AG04449 (cell line): Measurements from ENCODE around the gene KBTBD13.

ENCODE experiments used
- CTCF ChIA-PET: fragments of 350-600 bp; formaldehyde crosslinking; extraction: SDS; loops from one replicate; lab custom pipeline; 2021; ENCODE audit warnings: antibody characterized with exemption; lab: Yijun Ruan, JAX
- POLR2A ChIA-PET: fragments of 400-600, 350-600 bp; formaldehyde crosslinking; extraction: SDS; loops from one replicate; lab custom pipeline; 2020; ENCODE audit warnings: antibody characterized with exemption, inconsistent platforms; lab: Yijun Ruan, JAX
- DNase-seq: peaks from one replicate; pipeline ENCODE4 v3.0.0-alpha.2; 2010; ENCODE audit warnings: low read depth, low spot score
- H3K4me3 ChIP-seq: 2 replicates; pipeline ENCODE4 v1.5.1; 2011; ENCODE audit warnings: low read depth, mild to moderate bottlenecking, control low read depth, low read length
- TF ChIP-seq, protein P1 (sequence below): IDR thresholded peaks from one replicate; pipeline ENCODE4 v1.5.1; 2011; ENCODE audit warnings: mild to moderate bottlenecking, moderate library complexity, low read length, control low read depth, inconsistent platforms; ENCODE audit not compliant: insufficient read depth; ENCODE audit errors: missing control alignments

KBTBD13 gene

DNA sequence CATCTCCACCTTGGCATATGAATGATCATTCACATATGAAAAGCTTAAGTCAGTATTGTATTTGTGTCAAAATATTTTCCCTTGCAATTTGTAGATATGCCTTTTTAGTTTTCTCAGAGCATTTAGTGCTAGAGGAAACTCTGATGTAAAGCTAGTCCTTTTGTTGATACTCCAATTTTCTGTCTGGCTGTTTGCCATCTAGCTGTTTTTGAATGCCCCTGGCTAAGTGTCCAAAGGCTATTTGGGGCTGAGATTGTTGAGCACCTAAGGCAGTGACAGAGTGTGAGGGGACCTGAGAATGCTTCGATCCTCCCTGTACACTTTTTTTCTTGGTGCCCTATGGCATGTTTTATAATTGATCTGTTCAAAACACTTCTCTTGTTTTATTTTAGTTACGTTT lies 28.3 kb upstream of the KBTBD13 start:
- no peak for DNase-seq
- CTCF ChIA-PET = interaction anchor here (0.6 to 0.9 kb wide), 4 partner anchors 13 to 213 kb away, joined by 3 to 5 read pairs (median 3); no protein-coding TSS in a partner anchor

DNA sequence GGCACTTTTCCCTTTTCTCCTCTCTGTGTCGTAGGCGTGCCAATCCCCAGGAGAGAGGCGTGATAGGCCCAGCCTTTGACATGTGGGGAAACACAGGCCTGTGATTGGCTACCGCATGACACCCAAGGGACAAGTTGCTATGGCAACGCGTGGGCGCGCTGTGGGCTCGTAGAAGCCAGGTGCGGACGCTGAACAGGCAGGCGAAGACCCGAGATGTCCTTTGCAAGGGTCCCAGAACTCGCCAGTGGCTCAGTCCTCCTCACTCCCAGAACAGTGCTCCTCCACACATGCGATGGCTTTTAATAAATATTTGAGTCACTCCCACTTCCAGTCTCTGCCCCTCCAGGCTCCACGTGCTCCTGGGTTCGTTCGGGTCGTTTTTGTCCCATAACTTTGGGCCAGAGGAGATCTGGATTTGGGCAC lies 27.1 kb upstream of the KBTBD13 start:
- TF ChIP-seq, protein P1, sequence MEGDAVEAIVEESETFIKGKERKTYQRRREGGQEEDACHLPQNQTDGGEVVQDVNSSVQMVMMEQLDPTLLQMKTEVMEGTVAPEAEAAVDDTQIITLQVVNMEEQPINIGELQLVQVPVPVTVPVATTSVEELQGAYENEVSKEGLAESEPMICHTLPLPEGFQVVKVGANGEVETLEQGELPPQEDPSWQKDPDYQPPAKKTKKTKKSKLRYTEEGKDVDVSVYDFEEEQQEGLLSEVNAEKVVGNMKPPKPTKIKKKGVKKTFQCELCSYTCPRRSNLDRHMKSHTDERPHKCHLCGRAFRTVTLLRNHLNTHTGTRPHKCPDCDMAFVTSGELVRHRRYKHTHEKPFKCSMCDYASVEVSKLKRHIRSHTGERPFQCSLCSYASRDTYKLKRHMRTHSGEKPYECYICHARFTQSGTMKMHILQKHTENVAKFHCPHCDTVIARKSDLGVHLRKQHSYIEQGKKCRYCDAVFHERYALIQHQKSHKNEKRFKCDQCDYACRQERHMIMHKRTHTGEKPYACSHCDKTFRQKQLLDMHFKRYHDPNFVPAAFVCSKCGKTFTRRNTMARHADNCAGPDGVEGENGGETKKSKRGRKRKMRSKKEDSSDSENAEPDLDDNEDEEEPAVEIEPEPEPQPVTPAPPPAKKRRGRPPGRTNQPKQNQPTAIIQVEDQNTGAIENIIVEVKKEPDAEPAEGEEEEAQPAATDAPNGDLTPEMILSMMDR = no peak
- peak overlapping the region; percentile 47 for H3K4me3 ChIP-seq
- ChIA-PET POLR2A (no interaction called here), CTCF (interaction anchor here (7.5 to 8.0 kb wide), 3 partner anchors 17 to 54 kb away, joined by 133 to 338 read pairs (median 135); partner anchors contain the start of genes KBTBD13 and RASL12)
- DNase-seq = peak; percentile 50

More for the DNA sequence above, 28.3 kb upstream of the KBTBD13 start:
- POLR2A ChIA-PET = no interaction called here
- no peak overlapping the region for H3K4me3 ChIP-seq
- TF ChIP-seq, protein P1 = no peak

DNA sequence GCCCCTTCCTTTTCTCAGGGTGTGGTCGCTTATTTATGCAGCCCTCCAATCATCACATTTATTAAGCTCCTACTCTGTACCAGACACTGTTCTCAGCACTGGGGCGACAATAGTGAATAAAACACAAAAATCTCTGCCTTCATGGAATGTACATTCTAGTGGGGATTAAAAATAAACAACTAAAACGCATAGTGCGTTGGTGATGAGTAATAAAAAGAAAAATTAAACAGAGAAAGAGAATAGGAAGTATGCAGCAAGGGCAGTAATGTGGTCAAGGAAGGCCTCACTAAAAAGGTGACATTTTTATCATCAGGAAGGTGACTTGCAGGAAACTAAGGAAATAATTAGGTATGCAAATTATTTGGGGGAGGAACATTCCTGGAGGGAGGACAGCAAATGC lies 26.3 kb upstream of the KBTBD13 start:
- TF ChIP-seq, protein P1 = no peak
- no peak overlapping the region for H3K4me3 ChIP-seq
- no peak for DNase-seq
- ChIA-PET CTCF (interaction anchor here (0.7 to 8.0 kb wide), 5 partner anchors 7 to 53 kb away, joined by 3 to 338 read pairs (median 133); partner anchors contain the start of genes KBTBD13, RASL12 and SLC51B), POLR2A (no interaction called here)

DNA sequence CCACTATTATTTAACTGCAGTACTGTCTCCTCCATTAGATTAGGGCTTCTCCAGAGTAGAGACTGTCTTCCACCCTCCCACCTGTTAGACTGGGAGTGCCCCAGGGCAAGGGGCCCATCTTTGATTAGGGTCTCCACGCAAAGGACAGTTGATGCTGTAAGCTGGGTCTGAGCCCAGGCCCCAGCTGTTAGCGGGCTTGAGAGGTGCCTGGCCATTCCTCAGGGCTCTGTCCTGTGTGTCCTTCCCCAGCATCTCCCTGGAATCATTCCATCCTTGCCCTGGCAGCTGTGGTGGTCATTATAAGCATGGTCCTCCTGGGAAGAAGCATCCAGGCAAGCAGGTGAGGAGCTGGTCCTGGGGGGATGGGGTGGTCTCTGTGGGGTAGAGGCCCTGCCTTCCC lies 25.3 kb upstream of the KBTBD13 start:
- no peak overlapping the region for H3K4me3 ChIP-seq
- DNase-seq = no peak
- ChIA-PET POLR2A (interaction anchor here (0.5 kb wide), 1 partner anchor 348 kb away, joined by 3 read pairs; no protein-coding TSS in a partner anchor), CTCF (interaction anchor here (1.0 to 8.0 kb wide), 9 partner anchors 8 to 52 kb away, joined by 3 to 338 read pairs (median 10); partner anchors contain the start of genes KBTBD13, RASL12 and SLC51B)
- TF ChIP-seq, protein P1 = no peak

DNA sequence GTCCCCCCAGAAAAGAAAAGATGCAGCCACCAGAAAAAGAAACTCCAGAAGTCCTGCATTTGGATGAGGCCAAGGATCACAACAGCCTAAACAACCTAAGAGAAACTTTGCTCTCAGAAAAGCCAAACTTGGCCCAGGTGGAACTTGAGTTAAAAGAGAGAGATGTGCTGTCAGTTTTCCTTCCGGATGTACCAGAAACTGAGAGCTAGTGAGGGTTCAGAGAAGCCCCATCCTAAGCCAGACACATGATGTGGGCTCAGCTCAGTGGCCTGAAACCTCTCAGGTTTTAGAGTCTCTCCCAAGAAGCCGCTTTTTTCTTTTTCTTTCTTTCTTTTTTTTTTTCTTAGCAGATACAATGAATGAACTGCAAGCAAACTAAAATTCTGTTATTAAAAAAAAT lies 23.6 kb upstream of the KBTBD13 start:
- H3K4me3 ChIP-seq = no peak overlapping the region
- DNase-seq = no peak
- TF ChIP-seq, protein P1 = no peak
- ChIA-PET POLR2A (no interaction called here), CTCF (interaction anchor here (0.8 to 8.0 kb wide), 16 partner anchors 9 to 218 kb away, joined by 3 to 338 read pairs (median 14); partner anchors contain the start of genes KBTBD13, RASL12, SLC51B and UBAP1L)

DNA sequence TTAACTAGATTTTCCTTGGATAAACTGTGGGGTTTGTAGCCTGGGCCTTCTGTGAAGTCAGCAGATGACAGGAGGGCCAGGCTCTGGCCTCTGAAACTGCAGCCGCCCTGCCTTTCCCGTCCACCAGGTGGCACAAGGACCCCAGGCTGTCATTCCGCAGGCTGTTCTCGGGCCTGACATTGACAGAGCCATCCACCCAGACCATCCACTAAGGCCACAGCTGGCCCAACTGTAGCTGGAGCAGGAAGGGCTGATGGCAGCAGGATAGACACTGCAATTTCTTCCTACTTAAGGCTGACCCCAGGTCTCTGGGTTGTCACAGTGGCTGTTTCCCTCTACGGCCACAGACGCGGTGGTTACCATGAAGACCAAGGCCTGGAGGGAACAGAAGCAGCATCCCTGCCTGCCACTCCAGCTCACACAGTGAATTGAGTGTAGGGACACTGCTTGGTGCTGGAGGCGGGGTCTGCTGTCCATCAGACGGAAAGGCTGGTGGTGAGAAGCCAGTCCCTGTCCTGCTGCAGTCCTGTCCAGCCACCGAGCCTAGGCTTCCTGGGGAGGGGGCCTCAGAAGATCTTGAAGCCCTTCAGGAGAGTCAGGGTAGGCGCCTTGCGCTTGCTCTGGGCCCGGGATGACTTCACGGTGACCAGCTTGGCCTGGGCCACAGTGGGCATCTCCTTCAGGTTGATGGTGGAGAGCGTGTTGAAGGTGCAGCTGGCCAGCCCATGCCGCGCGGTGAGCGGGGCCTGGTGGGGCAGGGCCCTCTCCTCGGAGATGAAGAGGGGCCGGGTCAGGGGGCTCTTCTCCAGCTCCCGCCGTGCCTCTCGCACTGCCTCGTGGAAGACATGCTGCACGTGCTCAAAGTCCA lies 22.0 kb upstream of the KBTBD13 start:
- POLR2A ChIA-PET = interaction anchor here (1.0 kb wide), 1 partner anchor 250 kb away, joined by 3 read pairs; the partner anchor contains the start of gene RNU5B-1
- H3K4me3 ChIP-seq = no peak overlapping the region
- no peak for DNase-seq
- CTCF ChIA-PET = interaction anchor here (0.9 to 8.0 kb wide), 21 partner anchors 11 to 243 kb away, joined by 3 to 338 read pairs (median 14); partner anchors contain the start of genes KBTBD13, RASL12, SLC51B and UBAP1L
- TF ChIP-seq, protein P1 = peak; percentile 97
